ENCODE data around the gene GRPEL1. TPM values are rescaled to one million over a fixed set of nuclear protein-coding genes. Genes with fewer than 3 reads are reported as not detected.

The GRPEL1 gene
- total RNA-seq, 1 experiment from 2014 or later, result 46.6 TPM

DNA sequence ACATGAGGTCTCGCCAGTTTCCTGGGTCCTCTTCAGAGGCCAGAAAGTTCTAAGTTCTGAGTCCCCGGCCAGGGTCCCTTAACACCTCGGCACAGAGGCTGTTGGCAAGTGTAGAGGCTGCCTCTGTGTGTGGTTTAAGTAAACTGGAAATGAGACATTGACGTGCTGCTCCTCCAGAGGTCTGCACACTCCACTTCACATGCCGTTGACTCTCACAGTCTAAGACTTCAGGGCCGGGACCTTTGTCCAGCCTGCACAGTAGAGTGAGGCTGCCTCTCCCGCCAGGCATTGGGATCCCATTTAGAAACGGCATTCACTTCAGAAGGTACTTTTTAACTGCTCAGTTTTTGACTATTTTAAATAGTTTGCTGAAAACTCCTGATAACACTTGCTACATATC lies 35.3 kb downstream of the GRPEL1 start:
- ChIA-PET POLR2A (no interaction called here), CTCF (no interaction called here)
- Histone ChIP-seq H3K27me3 (ENCODE audit: control insufficient read depth, insufficient read depth, low read length) (no peaks in the 10 kb centered on the region), H3K4me1 (ENCODE audit: control insufficient read depth, insufficient read depth, low read length) (peaks cover 43% of the 10 kb centered on the region), H3K4me3 (ENCODE audit: low read depth in 2 of 2, low read length in 2 of 2) (no peak overlapping the region), H3K9me3 (ENCODE audit: control insufficient read depth, insufficient read depth, low read depth, low read length) (no peaks in the 10 kb centered on the region), H3K36me3 (ENCODE audit: control insufficient read depth, insufficient read depth, low read length) (no peaks in the 10 kb centered on the region; the same call in 1 of the 2 replicates), H3K27ac (ENCODE audit: low read length) (peak overlapping the region; percentile 76)
- BruUV-seq (replicated peaks), result no TSS peak
- DNase-seq (ENCODE audit: low read depth, low spot score) (no peak), ATAC-seq (peak; percentile 37; the same call in 1 of the 2 replicates)
- intact Hi-C loops (cut with micrococcal nuclease; ENCODE audit: unreplicated experiment) (no loop called here), in situ Hi-C loops (cut with HindIII; ENCODE audit: low pct_unique_long_range_greater_than_20kb, low sequenced_read_pairs) (no loop called here)
- TF ChIP-seq POLR2AphosphoS5 (IDR thresholded peaks at IDR 0.05; ENCODE audit: low read depth, low read length) (no peak), SIN3A (IDR thresholded peaks at IDR 0.05; ENCODE audit: borderline replicate concordance, insufficient read depth, low read depth, low read length) (no peak), TCF7L2 (IDR thresholded peaks at IDR 0.05; ENCODE audit: low read depth, low read length) (no peak)
- TF ChIP-seq, protein P1, sequence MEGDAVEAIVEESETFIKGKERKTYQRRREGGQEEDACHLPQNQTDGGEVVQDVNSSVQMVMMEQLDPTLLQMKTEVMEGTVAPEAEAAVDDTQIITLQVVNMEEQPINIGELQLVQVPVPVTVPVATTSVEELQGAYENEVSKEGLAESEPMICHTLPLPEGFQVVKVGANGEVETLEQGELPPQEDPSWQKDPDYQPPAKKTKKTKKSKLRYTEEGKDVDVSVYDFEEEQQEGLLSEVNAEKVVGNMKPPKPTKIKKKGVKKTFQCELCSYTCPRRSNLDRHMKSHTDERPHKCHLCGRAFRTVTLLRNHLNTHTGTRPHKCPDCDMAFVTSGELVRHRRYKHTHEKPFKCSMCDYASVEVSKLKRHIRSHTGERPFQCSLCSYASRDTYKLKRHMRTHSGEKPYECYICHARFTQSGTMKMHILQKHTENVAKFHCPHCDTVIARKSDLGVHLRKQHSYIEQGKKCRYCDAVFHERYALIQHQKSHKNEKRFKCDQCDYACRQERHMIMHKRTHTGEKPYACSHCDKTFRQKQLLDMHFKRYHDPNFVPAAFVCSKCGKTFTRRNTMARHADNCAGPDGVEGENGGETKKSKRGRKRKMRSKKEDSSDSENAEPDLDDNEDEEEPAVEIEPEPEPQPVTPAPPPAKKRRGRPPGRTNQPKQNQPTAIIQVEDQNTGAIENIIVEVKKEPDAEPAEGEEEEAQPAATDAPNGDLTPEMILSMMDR (IDR thresholded peaks at IDR 0.05), result no peak
- TF ChIP-seq, protein P2, sequence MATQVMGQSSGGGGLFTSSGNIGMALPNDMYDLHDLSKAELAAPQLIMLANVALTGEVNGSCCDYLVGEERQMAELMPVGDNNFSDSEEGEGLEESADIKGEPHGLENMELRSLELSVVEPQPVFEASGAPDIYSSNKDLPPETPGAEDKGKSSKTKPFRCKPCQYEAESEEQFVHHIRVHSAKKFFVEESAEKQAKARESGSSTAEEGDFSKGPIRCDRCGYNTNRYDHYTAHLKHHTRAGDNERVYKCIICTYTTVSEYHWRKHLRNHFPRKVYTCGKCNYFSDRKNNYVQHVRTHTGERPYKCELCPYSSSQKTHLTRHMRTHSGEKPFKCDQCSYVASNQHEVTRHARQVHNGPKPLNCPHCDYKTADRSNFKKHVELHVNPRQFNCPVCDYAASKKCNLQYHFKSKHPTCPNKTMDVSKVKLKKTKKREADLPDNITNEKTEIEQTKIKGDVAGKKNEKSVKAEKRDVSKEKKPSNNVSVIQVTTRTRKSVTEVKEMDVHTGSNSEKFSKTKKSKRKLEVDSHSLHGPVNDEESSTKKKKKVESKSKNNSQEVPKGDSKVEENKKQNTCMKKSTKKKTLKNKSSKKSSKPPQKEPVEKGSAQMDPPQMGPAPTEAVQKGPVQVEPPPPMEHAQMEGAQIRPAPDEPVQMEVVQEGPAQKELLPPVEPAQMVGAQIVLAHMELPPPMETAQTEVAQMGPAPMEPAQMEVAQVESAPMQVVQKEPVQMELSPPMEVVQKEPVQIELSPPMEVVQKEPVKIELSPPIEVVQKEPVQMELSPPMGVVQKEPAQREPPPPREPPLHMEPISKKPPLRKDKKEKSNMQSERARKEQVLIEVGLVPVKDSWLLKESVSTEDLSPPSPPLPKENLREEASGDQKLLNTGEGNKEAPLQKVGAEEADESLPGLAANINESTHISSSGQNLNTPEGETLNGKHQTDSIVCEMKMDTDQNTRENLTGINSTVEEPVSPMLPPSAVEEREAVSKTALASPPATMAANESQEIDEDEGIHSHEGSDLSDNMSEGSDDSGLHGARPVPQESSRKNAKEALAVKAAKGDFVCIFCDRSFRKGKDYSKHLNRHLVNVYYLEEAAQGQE (IDR thresholded peaks at IDR 0.05; ENCODE audit: insufficient read depth in 1 of 2, low read depth in 2 of 2, low read length in 1 of 2), result no peak

- CTCF ChIA-PET, result no interaction called here
- Histone ChIP-seq H3K9me3 (ENCODE audit: control insufficient read depth, insufficient read depth, low read depth, low read length) (no peaks in the 10 kb centered on the region), H3K4me1 (ENCODE audit: control insufficient read depth, insufficient read depth, low read length) (peaks cover 43% of the 10 kb centered on the region), H3K4me3 (ENCODE audit: low read depth in 2 of 2, low read length in 2 of 2) (no peak overlapping the region), H3K36me3 (ENCODE audit: control insufficient read depth, insufficient read depth, low read length) (no peaks in the 10 kb centered on the region; the same call in 1 of the 2 replicates), H3K27me3 (ENCODE audit: control insufficient read depth, insufficient read depth, low read length) (no peaks in the 10 kb centered on the region), H3K27ac (ENCODE audit: low read length) (peak overlapping the region; percentile 76)
- ATAC-seq, result no peak
- POLR2A ChIA-PET, result no interaction called here
- intact Hi-C loops (cut with micrococcal nuclease; ENCODE audit: unreplicated experiment), result no loop called here
- no peak for DNase-seq (ENCODE audit: low read depth, low spot score)
- TF ChIP-seq TCF7L2 (IDR thresholded peaks at IDR 0.05; ENCODE audit: low read depth, low read length) (no peak), POLR2AphosphoS5 (IDR thresholded peaks at IDR 0.05; ENCODE audit: low read depth, low read length) (no peak), SIN3A (IDR thresholded peaks at IDR 0.05; ENCODE audit: borderline replicate concordance, insufficient read depth, low read depth, low read length) (no peak)
- TF ChIP-seq, protein P1 (IDR thresholded peaks at IDR 0.05), result no peak
- TF ChIP-seq, protein P2 (IDR thresholded peaks at IDR 0.05; ENCODE audit: insufficient read depth in 1 of 2, low read depth in 2 of 2, low read length in 1 of 2), result no peak
- in situ Hi-C loops (cut with HindIII; ENCODE audit: low pct_unique_long_range_greater_than_20kb, low sequenced_read_pairs), result no loop called here
- no TSS peak for BruUV-seq (replicated peaks)
Observed at GRCh38 chr4:7031558-7032449, 36.1 kb downstream of the GRPEL1 start.
